Spleen (tissue), 11 donors: ENCODE data around the gene XYLT1. TPM values are rescaled to one million over a fixed set of nuclear protein-coding genes. Genes with fewer than 3 reads are reported as not detected.

ENCODE experiments used
- DNase-seq: peaks from one replicate; pipeline ENCODE4 v3.0.0-alpha.2; 2020
- H3K27ac ChIP-seq, 8 donors: fragments of 200-600 bp; sonication (generic) in 7 of 8; 1 replicate in 4 of 8; 2 replicates in 4 of 8; pipeline versions ENCODE4 v1.5.0 to v1.8.0; 2016 to 2021; ENCODE audit warnings: inconsistent platforms in 4 of 8, mild to moderate bottlenecking in 4 of 8, moderate library complexity in 1 of 8
- H3K27me3 ChIP-seq, 7 donors: fragments of 200-600 bp; sonication (generic) in 6 of 7; replicated peaks in 1 of 7; 1 replicate in 4 of 7; 2 replicates in 3 of 7; pipeline versions ENCODE4 v1.5.0 to v1.8.0; 2016 to 2021; ENCODE audit warnings: inconsistent platforms in 3 of 7, mild to moderate bottlenecking in 1 of 7
- H3K36me3 ChIP-seq, 6 donors: fragments of 200-600 bp; sonication (generic) in 5 of 6; 1 replicate in 4 of 6; 2 replicates in 2 of 6; pipeline versions ENCODE4 v1.5.0 to v1.8.0; 2016 to 2021; ENCODE audit warnings: inconsistent platforms in 2 of 6
- H3K4me1 ChIP-seq, 6 donors: fragments of 200-600 bp; sonication (generic) in 5 of 6; 1 replicate in 3 of 6; 2 replicates in 3 of 6; pipeline versions ENCODE4 v1.5.0 to v1.8.0; 2016 to 2021; ENCODE audit warnings: inconsistent platforms in 3 of 6
- H3K4me3 ChIP-seq, 8 donors: fragments of 200-600 bp; sonication (generic) in 7 of 8; 1 replicate in 4 of 8; 2 replicates in 4 of 8; pipeline versions ENCODE4 v1.5.0 to v1.8.0; 2016 to 2021; ENCODE audit warnings: inconsistent platforms in 4 of 8, mild to moderate bottlenecking in 4 of 8, moderate library complexity in 2 of 8
- H3K9me3 ChIP-seq, 8 donors: fragments of 200-600 bp; sonication (generic) in 7 of 8; 1 replicate in 4 of 8; 2 replicates in 4 of 8; pipeline versions ENCODE4 v1.5.0 to v1.8.0; 2016 to 2021; ENCODE audit warnings: inconsistent platforms in 4 of 8
- CTCF ChIP-seq, 11 experiments: fragments of 200-600 bp in 7 of 11; fragments of 450-650 bp in 4 of 11; sonication (generic) in 4 of 11; IDR thresholded peaks in 8 of 11; conservative IDR thresholded peaks in 3 of 11; 1 replicate in 7 of 11; 2 replicates in 4 of 11; pipeline versions ENCODE4 v1.4.0 to v1.8.0; 2016 to 2021; ENCODE audit warnings: antibody characterized with exemption in 11 of 11, inconsistent platforms in 4 of 11, mild to moderate bottlenecking in 1 of 11
- POLR2A ChIP-seq, 3 donors: fragments of 450-650 bp; IDR thresholded peaks; one replicate each; pipeline ENCODE4 v1.5.1; 2017; ENCODE audit warnings: antibody characterized with exemption in 3 of 3, mild to moderate bottlenecking in 1 of 3
- POLR2AphosphoS5 ChIP-seq, 3 donors: sonication (generic); formaldehyde crosslinking; IDR thresholded peaks; one replicate each; pipeline ENCODE4 v1.5.1; 2017; ENCODE audit warnings: antibody characterized with exemption in 3 of 3
- WGBS, 5 donors: extraction: QIAGEN DNeasy Blood & Tissue Kit in 3 of 5; methylation state at CpG; one replicate each; pipeline versions ENCODE4 v1.1.5 to v1.1.7; 2013 to 2018; 5-methylcytosine and 5-hydroxymethylcytosine counted together
- intact Hi-C: fragments of 100-400 bp; cut with DNase I; formaldehyde crosslinking; loops from one replicate; pipeline ENCODE4 v1.15.0; 2023; ENCODE audit warnings: low total_unique reads
- polyA plus RNA-seq, 3 donors: library from polyadenylated mRNA; stranded (reverse); fragments of 200-250 nt; gene quantifications; one replicate each; pipeline ENCODE4 v1.2.1, GENCODE V29; 2013
- total RNA-seq, 7 donors: library from RNA; depleted of rRNA in 3 of 7; stranded (reverse); fragments of >200 nt in 3 of 7; fragmentation: NEBNext Ultra II Directional in 4 of 7; extraction: Animal tissue kit (Norgen Biotek cat#: 25700) in 4 of 7; gene quantifications; one replicate each; pipeline versions ENCODE4 v1.1.0 to v1.2.1, GENCODE V29; 2016 to 2021
- donor health status: healthy with polysubstance abuse.
- donor health status: DM: no; HTN: no; CAD: no; lungs with moderate emphysema.
- donor health status: DM: no; HTN: no; CAD: no.
- donor health status: Bipolar disorder and iron deficiency.
- donor health status: healthy.
- donor health status: DM: no; HTN: no; CAD: no.
- donor health status: DM: yes; HTN: yes; CAD: no.

The XYLT1 gene
- total and polyA plus RNA-seq, 10 donors: 2.1 to 40.7 (median 23.5) TPM

- TF ChIP-seq POLR2A (IDR thresholded peaks at IDR 0.05) (no peak), POLR2AphosphoS5 (IDR thresholded peaks at IDR 0.05) (no peak), CTCF (IDR thresholded peaks at IDR 0.05 in 8 of 11, conservative IDR thresholded peaks at IDR 0.05 in 3 of 11) (no peak)
- WGBS, 5 donors: 89 to 98% (median 97%) methylated on average over 7 of the region's 7 CpGs
These were observed 189.7 kb downstream of the XYLT1 start for GRCh38 chr16:17281052-17281451.

GRCh38 chr16:17278988-17279387 is 191.8 kb downstream of the XYLT1 start:
- Histone ChIP-seq H3K27me3 (no peaks in the 10 kb centered on the region), H3K36me3 (no peaks in the 10 kb centered on the region), H3K4me3 (no peak overlapping the region), H3K4me1 (peaks cover 0 to 83% (median 31%) of the 10 kb centered on the region in 6 donors), H3K27ac (no peak overlapping the region), H3K9me3 (no peaks in the 10 kb centered on the region)
- no peak for TF ChIP-seq POLR2AphosphoS5 (IDR thresholded peaks at IDR 0.05)
- TF ChIP-seq POLR2A (IDR thresholded peaks at IDR 0.05): no peak
- TF ChIP-seq CTCF (IDR thresholded peaks at IDR 0.05 in 8 of 11, conservative IDR thresholded peaks at IDR 0.05 in 3 of 11): no peak
- DNase-seq: no peak
- intact Hi-C loops: no loop called here
- 47 to 72% (median 63%) methylated on average over 5 of the region's 5 CpGs for WGBS, 5 donors

More at GRCh38 chr16:17281052-17281451, 189.7 kb downstream of the XYLT1 start:
- intact Hi-C loops: no loop called here
- Histone ChIP-seq H3K36me3 (no peaks in the 10 kb centered on the region), H3K27ac (no peak overlapping the region), H3K4me3 (no peak overlapping the region), H3K4me1 (peaks cover 0 to 80% (median 25%) of the 10 kb centered on the region in 6 donors), H3K27me3 (no peaks in the 10 kb centered on the region), H3K9me3 (no peaks in the 10 kb centered on the region)
- no peak for DNase-seq

DNA sequence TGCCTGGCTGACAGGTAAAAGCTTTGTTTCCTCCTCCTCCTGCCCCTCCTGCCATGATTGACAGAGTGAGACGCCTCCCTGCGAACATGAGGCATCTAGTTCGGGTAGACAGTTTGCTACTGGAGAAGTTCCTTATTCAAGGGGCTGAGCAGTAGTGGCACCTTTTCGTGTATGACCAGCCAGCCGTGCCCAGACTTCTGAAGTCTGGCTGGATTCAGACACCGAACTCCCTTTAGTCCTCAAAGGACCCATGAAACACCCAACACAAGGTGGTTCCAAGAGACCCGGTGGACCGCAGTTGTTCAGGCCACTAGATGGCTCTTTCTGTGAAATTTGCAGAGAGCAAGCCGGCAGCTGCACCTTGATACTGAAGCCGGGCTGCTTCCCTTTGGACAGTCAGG is 192.8 kb downstream of the XYLT1 start:
- DNase-seq: no peak
- Histone ChIP-seq H3K27me3 (no peaks in the 10 kb centered on the region), H3K4me1 (peaks cover 0 to 73% (median 29%) of the 10 kb centered on the region in 6 donors), H3K36me3 (no peaks in the 10 kb centered on the region), H3K4me3 (no peak overlapping the region), H3K9me3 (no peaks in the 10 kb centered on the region), H3K27ac (no peak overlapping the region)
- intact Hi-C loops: no loop called here
- WGBS, 5 donors: 55 to 62% (median 55%) methylated on average over 10 of the region's 10 CpGs
- peak in 6 of 11 experiments; percentile 24 to 46 (median 36) for TF ChIP-seq CTCF (IDR thresholded peaks at IDR 0.05 in 8 of 11, conservative IDR thresholded peaks at IDR 0.05 in 3 of 11)
- no peak for TF ChIP-seq POLR2AphosphoS5 (IDR thresholded peaks at IDR 0.05)

DNA sequence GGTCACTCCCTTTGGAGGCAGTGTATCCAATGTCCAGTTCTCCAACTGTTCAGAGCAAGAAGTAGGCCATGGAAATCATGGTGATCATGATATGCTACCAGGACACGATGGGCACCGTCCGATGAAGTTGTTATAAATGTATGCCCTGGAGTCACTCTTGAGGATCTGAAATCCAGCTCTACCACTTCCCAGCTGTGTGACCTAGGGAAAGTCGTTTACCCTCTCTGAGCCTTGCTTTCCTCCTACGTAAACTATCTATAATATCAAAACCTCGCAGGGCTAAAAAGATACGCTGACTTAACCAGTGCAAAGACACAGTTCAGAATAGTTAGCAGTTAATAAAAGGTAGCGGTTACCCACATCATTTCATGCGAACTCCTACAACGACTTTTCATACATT is 194.2 kb downstream of the XYLT1 start:
- no peak for TF ChIP-seq POLR2AphosphoS5 (IDR thresholded peaks at IDR 0.05)
- TF ChIP-seq POLR2A (IDR thresholded peaks at IDR 0.05): no peak
- TF ChIP-seq CTCF (IDR thresholded peaks at IDR 0.05 in 8 of 11, conservative IDR thresholded peaks at IDR 0.05 in 3 of 11): no peak
- H3K4me1 ChIP-seq: peaks cover 0 to 62% (median 18%) of the 10 kb centered on the region in 6 donors
- no peak for DNase-seq
- intact Hi-C loops: no loop called here
- WGBS, 5 donors: 95 to 97% (median 96%) methylated on average over 10 of the region's 10 CpGs
- H3K9me3 ChIP-seq: no peaks in the 10 kb centered on the region
- no peak overlapping the region for H3K27ac ChIP-seq
- H3K36me3 ChIP-seq: no peaks in the 10 kb centered on the region
- no peaks in the 10 kb centered on the region for H3K27me3 ChIP-seq
- H3K4me3 ChIP-seq: no peak overlapping the region
